ENCODE results near the gene EPHA1. TPM values are rescaled to one million over a fixed set of nuclear protein-coding genes. Genes with fewer than 3 reads are reported as not detected.

Gene EPHA1
- polyA plus RNA-seq, 1 experiment = 0.09 TPM

GRCh38 chr7:143399151-143399550, 9.5 kb downstream of the EPHA1 start:
- Histone ChIP-seq H3K27me3 (ENCODE audit: control insufficient read depth, insufficient read depth, low read length) (peaks cover 10% of the 10 kb centered on the region), H3K4me3 (ENCODE audit: low read depth, low read length) (no peak overlapping the region), H3K27ac (ENCODE audit: low read depth, low read length) (no peak overlapping the region), H3K9me3 (ENCODE audit: control insufficient read depth, insufficient read depth, low read length) (no peaks in the 10 kb centered on the region; the same call in 1 of the 2 replicates)
- no peak for TF ChIP-seq CTCF (IDR thresholded peaks at IDR 0.05; ENCODE audit: low read depth, low read length)
- ChIA-PET CTCF (interaction anchor here (0.8 to 1.9 kb wide), 2 partner anchors 19 to 159 kb away, joined by 6 to 8 read pairs; no protein-coding TSS in a partner anchor), POLR2A (no interaction called here)
- no peak for DNase-seq (ENCODE audit: low read depth, low spot score)

DNA sequence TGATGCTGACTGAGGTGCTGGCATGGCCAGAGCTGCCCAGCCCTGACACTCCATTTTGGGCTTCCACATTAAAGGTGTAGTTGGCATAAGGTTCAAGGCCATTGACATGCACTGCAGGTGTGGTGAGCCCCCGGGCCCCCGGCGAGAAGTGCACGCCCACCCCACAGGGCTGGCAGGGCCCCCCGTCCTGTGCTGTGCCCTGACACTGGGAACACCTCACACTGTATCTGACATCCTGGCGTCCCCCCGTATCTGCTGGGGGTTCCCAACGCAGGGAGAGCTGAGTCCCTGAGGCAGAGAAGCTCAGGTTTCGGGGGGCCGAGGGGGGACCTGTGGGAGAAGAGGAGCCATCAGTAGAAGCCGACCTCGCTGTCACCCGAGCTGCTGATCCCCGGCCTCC, 10.0 kb downstream of the EPHA1 start:
- Histone ChIP-seq H3K4me3 (ENCODE audit: low read depth, low read length) (no peak overlapping the region), H3K27ac (ENCODE audit: low read depth, low read length) (no peak overlapping the region), H3K27me3 (ENCODE audit: control insufficient read depth, insufficient read depth, low read length) (peaks cover 10% of the 10 kb centered on the region), H3K9me3 (ENCODE audit: control insufficient read depth, insufficient read depth, low read length) (no peaks in the 10 kb centered on the region; the same call in 1 of the 2 replicates)
- ChIA-PET POLR2A (interaction anchor here (0.6 kb wide), 1 partner anchor 156 kb away, joined by 9 read pairs; no protein-coding TSS in a partner anchor), CTCF (interaction anchor here (1.9 kb wide), 1 partner anchor 158 kb away, joined by 6 read pairs; no protein-coding TSS in a partner anchor)
- TF ChIP-seq CTCF (IDR thresholded peaks at IDR 0.05; ENCODE audit: low read depth, low read length) = no peak
- DNase-seq (ENCODE audit: low read depth, low spot score) = no peak

DNA sequence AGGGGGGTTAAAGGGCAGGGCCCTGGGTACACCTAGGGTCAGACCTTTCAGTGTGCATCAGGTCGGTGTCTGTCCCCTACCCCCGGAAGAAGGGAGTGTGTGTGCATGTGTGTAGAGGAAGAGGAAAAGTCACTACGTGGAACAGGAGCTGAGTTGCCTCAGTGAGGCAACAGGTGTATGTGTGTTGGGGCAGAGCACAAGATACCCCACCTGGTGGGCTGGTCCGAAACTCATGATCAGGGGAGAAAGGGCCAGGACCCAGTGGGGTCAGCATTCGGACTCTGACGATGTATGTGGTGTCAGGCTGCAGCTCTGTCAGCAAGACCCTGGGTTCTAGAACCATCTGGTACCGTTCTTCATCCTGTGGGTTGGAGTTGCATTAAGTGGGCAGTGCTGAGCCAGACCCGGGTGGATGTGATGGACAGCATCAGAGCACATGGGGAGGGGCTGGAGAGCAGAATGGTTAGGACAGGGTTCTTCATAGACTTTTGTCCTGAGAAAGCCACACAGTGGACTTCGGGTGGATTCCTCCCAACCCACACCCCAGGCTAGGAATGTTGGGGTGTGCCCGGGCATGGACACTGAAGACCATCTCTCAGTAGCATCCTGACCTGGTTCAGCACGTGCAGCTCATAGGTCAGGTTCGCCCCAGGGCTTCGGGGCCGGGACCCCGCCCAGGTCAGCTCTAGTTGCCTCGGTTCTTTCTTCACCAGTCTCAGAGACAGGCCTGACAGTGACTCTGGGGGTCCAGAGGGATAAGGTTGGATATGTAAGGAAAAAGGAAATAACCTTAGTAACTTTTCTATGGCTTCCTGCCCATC, 10.7 kb downstream of the EPHA1 start:
- H3K4me3 ChIP-seq (ENCODE audit: low read depth, low read length) = no peak overlapping the region
- POLR2A ChIA-PET = interaction anchor here (0.6 kb wide), 1 partner anchor 155 kb away, joined by 9 read pairs; no protein-coding TSS in a partner anchor
- peaks cover 10% of the 10 kb centered on the region for H3K27me3 ChIP-seq (ENCODE audit: control insufficient read depth, insufficient read depth, low read length)
- no peak overlapping the region for H3K27ac ChIP-seq (ENCODE audit: low read depth, low read length)
- TF ChIP-seq CTCF (IDR thresholded peaks at IDR 0.05; ENCODE audit: low read depth, low read length) = no peak
- no peak for DNase-seq (ENCODE audit: low read depth, low spot score)
- CTCF ChIA-PET = interaction anchor here (1.9 kb wide), 1 partner anchor 157 kb away, joined by 6 read pairs; no protein-coding TSS in a partner anchor
- no peaks in the 10 kb centered on the region; the same call in 1 of the 2 replicates for H3K9me3 ChIP-seq (ENCODE audit: control insufficient read depth, insufficient read depth, low read length)

DNA sequence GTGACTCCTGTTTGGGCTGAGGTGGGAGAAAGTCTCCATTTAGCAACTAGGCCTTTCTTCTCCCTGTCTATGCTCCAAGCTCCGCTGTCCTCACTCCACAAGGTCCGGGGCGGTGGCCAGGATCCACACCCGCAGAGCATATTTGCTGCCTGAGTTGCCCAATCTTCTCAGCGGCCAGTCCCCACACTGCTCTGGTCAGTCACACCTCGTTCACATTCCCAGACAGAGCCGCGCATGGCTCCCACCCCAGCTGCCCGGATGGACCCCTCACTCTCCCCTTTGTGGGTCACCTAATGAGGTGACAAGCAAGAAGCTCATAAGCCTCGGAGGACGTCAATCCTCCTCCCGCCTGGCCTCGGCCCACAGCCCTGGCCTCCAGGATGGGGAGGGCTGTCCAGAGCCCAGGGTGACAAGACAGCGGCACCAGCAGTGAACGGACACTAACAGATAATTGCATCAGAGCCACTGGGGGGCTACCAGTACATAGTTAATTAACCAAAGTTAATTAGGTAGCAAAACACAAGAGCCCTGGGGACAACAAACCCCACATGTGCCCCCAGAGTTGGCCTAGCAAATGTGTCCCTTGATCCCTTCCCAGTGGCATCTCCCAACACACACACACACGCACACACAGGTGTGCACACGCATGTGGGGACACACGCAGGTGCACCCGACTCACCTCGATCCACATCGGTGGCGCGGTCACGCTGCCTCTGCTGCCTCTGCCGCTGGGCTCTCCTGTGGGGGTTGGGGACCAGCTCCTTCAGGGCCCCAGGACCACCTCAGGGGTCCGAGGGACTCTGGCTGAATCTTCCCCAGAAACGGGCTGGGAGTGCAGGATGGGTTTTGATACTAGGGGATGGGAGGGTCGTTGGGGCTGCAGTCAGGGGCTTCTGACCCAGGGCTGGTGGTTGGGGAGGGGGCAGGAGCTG, 11.8 kb downstream of the EPHA1 start:
- H3K9me3 ChIP-seq (ENCODE audit: control insufficient read depth, insufficient read depth, low read length) = no peaks in the 10 kb centered on the region; the same call in 1 of the 2 replicates
- ChIA-PET POLR2A (interaction anchor here (0.6 to 5.5 kb wide), 5 partner anchors 9 to 109 kb away, joined by 3 to 43 read pairs (median 10); partner anchors contain the start of genes CASP2 and ZYX), CTCF (interaction anchor here (1.6 to 1.9 kb wide), 3 partner anchors 17 to 156 kb away, joined by 6 read pairs; no protein-coding TSS in a partner anchor)
- no peak for TF ChIP-seq CTCF (IDR thresholded peaks at IDR 0.05; ENCODE audit: low read depth, low read length)
- no peak overlapping the region for H3K27ac ChIP-seq (ENCODE audit: low read depth, low read length)
- no peak for DNase-seq (ENCODE audit: low read depth, low spot score)
- no peak overlapping the region for H3K4me3 ChIP-seq (ENCODE audit: low read depth, low read length)
- peaks cover 10% of the 10 kb centered on the region for H3K27me3 ChIP-seq (ENCODE audit: control insufficient read depth, insufficient read depth, low read length)

All from AG04450 (cell line).